Retinal pigment epithelial cell (primary cell): ENCODE measurements around the gene PPP2R5C.

Experiments used
- DNase-seq: peaks from one replicate; pipeline ENCODE4 v3.0.0-alpha.2; 2010; ENCODE audit warnings: low read depth
- H3K4me3 ChIP-seq: 2 replicates; pipeline ENCODE4 v1.5.1; 2011; ENCODE audit warnings: mild to moderate bottlenecking, low read length, control low read depth, moderate library complexity
- CTCF ChIP-seq: conservative IDR thresholded peaks from 2 replicates; pipeline ENCODE4 v1.5.1; 2011; ENCODE audit warnings: low read depth, low read length, control low read depth, inconsistent platforms

Gene PPP2R5C

GRCh38 chr14:101716956-101717662, 44.4 kb upstream of the PPP2R5C start:
- no peak for TF ChIP-seq CTCF
- no peak for DNase-seq
- H3K4me3 ChIP-seq: no peak overlapping the region

DNA sequence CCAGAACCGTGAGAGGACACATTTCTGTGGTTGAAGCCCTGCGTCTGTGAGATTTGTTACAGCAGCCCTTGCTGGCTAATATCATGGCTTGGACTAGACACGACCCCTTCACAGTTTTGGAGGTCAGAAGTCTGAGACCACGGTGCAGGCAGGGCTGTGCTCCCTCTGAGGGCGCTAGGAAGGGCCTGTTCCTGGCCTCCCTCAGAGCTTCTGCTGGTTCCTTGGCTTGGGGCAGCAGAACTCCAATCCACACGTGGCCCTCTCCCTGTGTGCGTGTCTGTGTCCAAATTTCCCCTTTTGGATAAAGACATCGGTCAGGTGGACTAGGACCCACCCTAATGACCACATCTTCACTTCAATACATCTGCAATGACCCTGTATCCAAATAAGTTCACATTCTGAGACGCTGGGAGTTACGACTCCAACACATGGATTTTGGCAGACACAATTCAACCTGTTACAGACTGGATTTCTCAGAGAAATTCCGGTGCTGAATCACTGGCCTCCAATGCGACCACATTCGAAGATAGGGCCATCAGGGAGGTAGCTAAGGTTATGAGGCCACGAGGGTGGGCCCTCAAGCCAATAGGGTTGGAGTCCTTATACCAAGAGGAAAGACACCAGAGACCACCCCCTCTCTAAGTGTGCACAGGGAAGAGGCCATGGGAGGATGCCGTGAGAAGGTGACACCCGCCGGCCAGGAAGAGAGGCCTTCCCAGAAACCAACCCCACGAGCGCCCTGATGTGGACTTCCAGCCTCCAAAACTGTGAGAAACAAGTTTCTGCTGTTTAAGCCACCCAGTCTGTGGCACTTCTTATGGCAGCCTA, 43.6 kb upstream of the PPP2R5C start:
- no peak for TF ChIP-seq CTCF
- no peak overlapping the region for H3K4me3 ChIP-seq
- no peak for DNase-seq

DNA sequence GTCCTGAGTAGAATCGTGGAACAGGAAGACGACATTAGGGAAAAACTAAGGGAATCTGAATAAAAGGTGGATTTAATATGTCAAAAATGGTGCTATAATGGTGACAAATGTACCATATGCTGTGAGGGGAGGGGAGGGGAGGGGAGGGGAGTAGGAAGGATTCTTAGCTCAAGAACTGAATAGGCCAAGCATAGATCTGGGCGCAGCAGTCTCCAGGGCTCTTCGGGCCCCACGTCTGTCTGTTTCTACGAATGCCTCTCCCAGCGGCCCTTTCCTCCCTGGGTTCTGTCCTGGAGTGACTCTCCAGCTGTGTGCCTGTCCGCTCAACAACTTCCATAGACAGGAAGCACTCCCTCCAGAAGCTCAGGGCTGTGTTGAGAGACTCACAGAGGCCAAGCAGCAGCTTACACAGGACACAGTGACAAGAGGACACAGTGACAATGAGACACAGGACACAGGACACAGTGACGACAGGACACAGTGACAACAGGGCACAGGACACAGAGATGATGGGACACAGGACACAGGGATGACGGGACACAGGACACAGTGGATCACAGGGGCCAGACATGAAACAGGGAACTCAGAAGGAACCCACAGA, 42.4 kb upstream of the PPP2R5C start:
- TF ChIP-seq CTCF: no peak
- H3K4me3 ChIP-seq: no peak overlapping the region
- no peak for DNase-seq

GRCh38 chr14:101719708-101720107, 41.8 kb upstream of the PPP2R5C start:
- TF ChIP-seq CTCF: no peak
- no peak for DNase-seq
- H3K4me3 ChIP-seq: no peak overlapping the region

GRCh38 chr14:101721111-101721510, 40.4 kb upstream of the PPP2R5C start:
- no peak overlapping the region for H3K4me3 ChIP-seq
- DNase-seq: no peak
- TF ChIP-seq CTCF: no peak

DNA sequence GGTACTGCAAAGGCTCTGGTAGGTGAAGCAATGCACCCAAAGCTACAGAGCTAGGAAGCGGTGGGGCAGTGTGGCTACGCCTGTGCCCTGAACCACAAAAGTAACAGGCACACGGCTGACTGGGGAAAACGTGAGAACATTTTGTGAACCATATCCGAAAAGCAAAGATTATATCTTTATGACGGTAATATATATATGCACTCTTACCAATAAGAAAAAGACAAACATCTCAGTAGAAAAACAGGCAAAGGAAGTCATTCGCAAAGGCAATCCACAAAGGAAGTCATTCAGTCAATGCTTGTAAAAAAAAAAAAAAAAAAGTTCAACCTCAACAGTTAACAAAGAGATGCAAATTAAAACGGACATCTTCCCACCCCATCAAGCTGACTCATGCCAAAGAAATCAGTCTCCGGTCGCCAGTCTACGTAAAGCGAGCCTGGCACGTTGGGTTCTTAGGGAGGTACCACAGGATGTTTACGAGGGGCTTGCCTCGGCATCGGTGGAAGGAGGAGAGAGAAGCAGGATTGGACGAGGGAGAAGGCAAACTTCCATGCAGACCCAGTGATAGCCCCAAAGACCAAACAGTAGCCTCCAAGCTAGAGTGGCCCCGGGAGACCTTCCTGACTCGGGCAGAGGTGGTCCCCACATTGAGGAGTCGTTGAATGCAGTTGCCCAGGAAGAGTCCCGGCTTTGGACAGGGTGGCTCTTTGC, 39.4 kb upstream of the PPP2R5C start:
- DNase-seq: peak; percentile 98
- no peak for TF ChIP-seq CTCF
- no peak overlapping the region for H3K4me3 ChIP-seq
